IMR-90 (cell line): ENCODE results near the gene FAM89B. TPM values are rescaled to one million over a fixed set of nuclear protein-coding genes. Genes with fewer than 3 reads are reported as not detected.

Experiments used
- ATAC-seq: fragments of 200-7000 bp; cut with Tn5 transposase; 2 replicates; pipeline ENCODE4 v1.9.1; 2020; ENCODE audit warnings: low read depth, mild to moderate bottlenecking, moderate library complexity
- BruUV-seq: library from RNA; stranded (reverse); fragments of 400-500 nt; replicated peaks from 2 replicates; lab custom pipeline; 2021; lab: Mats Ljungman, UMichigan
- CTCF ChIA-PET: fragments of 300-600 bp; formaldehyde crosslinking; extraction: SDS; loops from one replicate; lab custom pipeline; 2021; ENCODE audit warnings: antibody characterized with exemption; lab: Yijun Ruan, JAX
- POLR2A ChIA-PET: fragments of 300-600 bp; sonication (Branson Sonifier 250); formaldehyde crosslinking; loops from one replicate; lab custom pipeline; 2022; ENCODE audit warnings: antibody characterized with exemption; ENCODE audit not compliant: unreplicated experiment; lab: Charles Lee
- DNase-seq: peaks from one replicate; pipeline ENCODE4 v3.0.0; 2013
- H2AFZ ChIP-seq: replicated peaks from 2 replicates; pipeline ENCODE3; 2013; ENCODE audit warnings: low read length, mild to moderate bottlenecking; ENCODE audit not compliant: poor library complexity
- H2AK5ac ChIP-seq: 2 replicates; pipeline ENCODE4 v1.6.1; 2013; ENCODE audit warnings: low read depth, low read length, inconsistent platforms
- H2AK9ac ChIP-seq: replicated peaks from 2 replicates; pipeline ENCODE3; 2013; ENCODE audit warnings: mild to moderate bottlenecking, low read depth, low read length, moderate library complexity; ENCODE audit not compliant: poor library complexity
- H2BK120ac ChIP-seq: 2 replicates; pipeline ENCODE4 v1.6.1; 2013; ENCODE audit warnings: low read depth, low read length, inconsistent platforms
- H2BK15ac ChIP-seq: 3 replicates; pipeline ENCODE4 v1.6.1; 2013; ENCODE audit warnings: low read depth, low read length, inconsistent platforms
- H2BK20ac ChIP-seq: 2 replicates; pipeline ENCODE4 v1.6.1; 2013; ENCODE audit warnings: low read depth, mild to moderate bottlenecking, inconsistent platforms, low read length, moderate library complexity
- H2BK5ac ChIP-seq: 2 replicates; pipeline ENCODE4 v1.6.1; 2013; ENCODE audit warnings: mild to moderate bottlenecking, low read depth, low read length, inconsistent platforms; ENCODE audit not compliant: poor library complexity, severe bottlenecking
- H3K14ac ChIP-seq: replicated peaks from 2 replicates; pipeline ENCODE4 v1.6.1; 2013; ENCODE audit warnings: low read depth, low read length, inconsistent platforms
- H3K18ac ChIP-seq: 2 replicates; pipeline ENCODE4 v1.6.1; 2013; ENCODE audit warnings: low read depth, low read length, control low read depth
- H3K23ac ChIP-seq: 2 replicates; pipeline ENCODE4 v1.6.1; 2013; ENCODE audit warnings: low read depth, low read length, inconsistent platforms
- H3K27ac ChIP-seq: 2 replicates; pipeline ENCODE4 v1.5.1; 2013; ENCODE audit warnings: mild to moderate bottlenecking, control low read depth, low read length; ENCODE audit not compliant: insufficient read depth
- H3K27me3 ChIP-seq: 2 replicates; pipeline ENCODE4 v1.6.1; 2013; ENCODE audit warnings: low read length; ENCODE audit not compliant: control insufficient read depth, insufficient read depth
- H3K36me3 ChIP-seq: 2 replicates; pipeline ENCODE4 v1.6.1; 2013; ENCODE audit warnings: low read length, mixed read lengths; ENCODE audit not compliant: control insufficient read depth, insufficient read depth
- H3K4ac ChIP-seq: 2 replicates; pipeline ENCODE4 v1.6.1; 2013; ENCODE audit warnings: low read depth, low read length, inconsistent platforms
- H3K4me1 ChIP-seq: 2 replicates; pipeline ENCODE4 v1.6.1; 2013; ENCODE audit warnings: low read length, mixed read lengths; ENCODE audit not compliant: control insufficient read depth, insufficient read depth
- H3K4me2 ChIP-seq: 2 replicates; pipeline ENCODE4 v1.6.1; 2013; ENCODE audit warnings: low read depth, mild to moderate bottlenecking, control low read depth, low read length, moderate library complexity
- H3K4me3 ChIP-seq: 2 replicates; pipeline ENCODE4 v1.5.1; 2013; ENCODE audit warnings: low read depth, mild to moderate bottlenecking, control low read depth, low read length, moderate library complexity; ENCODE audit not compliant: insufficient read depth
- H3K56ac ChIP-seq: 2 replicates; pipeline ENCODE4 v1.6.1; 2013; ENCODE audit warnings: low read length, inconsistent platforms; ENCODE audit not compliant: insufficient read depth; ENCODE audit errors: extremely low read depth
- H3K79me1 ChIP-seq, 2 experiments: 2 replicates each; pipeline ENCODE4 v1.6.1; 2013; ENCODE audit warnings: low read length in 2 of 2, inconsistent platforms in 1 of 2, low read depth in 1 of 2
- H3K9ac ChIP-seq: 2 replicates; pipeline ENCODE4 v1.6.1; 2013; ENCODE audit warnings: low read depth, low read length, control low read depth
- H3K9me1 ChIP-seq: 2 replicates; pipeline ENCODE4 v1.6.1; 2013; ENCODE audit warnings: low read length, inconsistent platforms; ENCODE audit not compliant: insufficient read depth
- H3K9me3 ChIP-seq: 2 replicates; pipeline ENCODE4 v1.6.1; 2013; ENCODE audit warnings: low read length; ENCODE audit not compliant: control insufficient read depth, insufficient read depth
- H4K20me1 ChIP-seq: 2 replicates; pipeline ENCODE4 v1.6.1; 2013; ENCODE audit warnings: low read length, inconsistent platforms; ENCODE audit not compliant: insufficient read depth
- H4K5ac ChIP-seq: 2 replicates; pipeline ENCODE4 v1.6.1; 2013; ENCODE audit warnings: mild to moderate bottlenecking, low read depth, low read length, control low read depth
- H4K8ac ChIP-seq, 2 experiments: 2 replicates each; pipeline ENCODE4 v1.6.1; 2013; ENCODE audit warnings: low read depth in 2 of 2, low read length in 2 of 2, control low read depth in 1 of 2, inconsistent platforms in 1 of 2
- H4K91ac ChIP-seq: 2 replicates; pipeline ENCODE4 v1.6.1; 2013; ENCODE audit warnings: low read depth, low read length, inconsistent platforms; ENCODE audit not compliant: insufficient read depth
- CEBPB ChIP-seq: IDR thresholded peaks from 2 replicates; pipeline ENCODE4 v1.6.1; 2012; ENCODE audit warnings: low read depth, low read length, improper control_type of control experiment
- ELK1 ChIP-seq: fragments of 150-350 bp; IDR thresholded peaks from 2 replicates; pipeline ENCODE4 v1.6.1; 2016; ENCODE audit warnings: low read depth, mild to moderate bottlenecking, low read length, moderate library complexity, borderline replicate concordance
- MXI1 ChIP-seq: IDR thresholded peaks from 2 replicates; pipeline ENCODE4 v1.6.1; 2012; ENCODE audit warnings: low read depth, mild to moderate bottlenecking, low read length, moderate library complexity, borderline replicate concordance
- WGBS, 2 experiments: methylation state at CpG; one replicate each; pipeline versions ENCODE4 v1.1.5 to v1.1.7; 2013; ENCODE audit warnings: missing lambda C conversion rate in 2 of 2; ENCODE audit not compliant: insufficient read length in 1 of 2; ENCODE audit errors: extremely low coverage in 2 of 2; 5-methylcytosine and 5-hydroxymethylcytosine counted together
- dilution Hi-C: fragments of 300-500 bp; cut with HindIII; formaldehyde crosslinking; loops from one replicate; pipeline ENCODE4 v1.14.3; 2018; ENCODE audit warnings: low sequenced_read_pairs; ENCODE audit not compliant: unreplicated experiment
- in situ Hi-C: fragments of 300-500 bp; cut with MboI; formaldehyde crosslinking; loops from 3 replicates; pipeline ENCODE4 v1.14.3; 2019; ENCODE audit warnings: low sequenced_read_pairs, inconsistent platforms, mixed read lengths
- intact Hi-C: fragments of 100-400 bp; cut with micrococcal nuclease; formaldehyde crosslinking; loops from 2 replicates; pipeline ENCODE4 v1.10.0; 2022
- polyA plus RNA-seq, 3 experiments: library from polyadenylated mRNA; depleted of rRNA; stranded (reverse); fragments of >200 nt; gene quantifications; 2 replicates each; pipeline ENCODE4 v1.2.3, GENCODE V29; 2012; ENCODE audit warnings: low replicate concordance in 1 of 3
- total RNA-seq: library from RNA; depleted of rRNA; stranded (reverse); fragments of >200 nt; gene quantifications from 2 replicates; pipeline ENCODE4 v1.2.3, GENCODE V29; 2012

Gene FAM89B
- total and polyA plus RNA-seq, 2 of the 4 experiments (the other 2 are of a cell fraction): 12.0 to 65.5 TPM

GRCh38 chr11:65555693-65556231 is 16.6 kb upstream of the FAM89B start (continued):
- no peak for TF ChIP-seq ELK1

GRCh38 chr11:65556470-65557279 is 15.7 kb upstream of the FAM89B start:
- Histone ChIP-seq H3K9ac (peak overlapping the region; percentile 71), H4K5ac (peak overlapping the region; percentile 39), H3K27ac (peak overlapping the region; percentile 77), H3K56ac (no peak overlapping the region), H3K79me1 (peaks cover 16 to 42% of the 10 kb centered on the region in 2 experiments), H3K36me3 (peaks cover 10% of the 10 kb centered on the region; the same call in 1 of the 2 replicates), H3K23ac (peak overlapping the region; percentile 85), H3K4me1 (peaks cover 43% of the 10 kb centered on the region), H2BK15ac (0 out of 3 replicates have a peak overlapping the region, but pooled peaks have one; percentile 62), H2AFZ (peak overlapping the region; percentile 79), H4K20me1 (peaks cover 15% of the 10 kb centered on the region), H4K91ac (peak overlapping the region; percentile 87; the same call in 1 of the 2 replicates), H3K14ac (peak overlapping the region; percentile 89), H3K4ac (peak overlapping the region; percentile 63), H4K8ac (peak overlapping the region; percentile 39 to 87; a peak in 1 of 4 replicates), H3K4me2 (peak overlapping the region; percentile 81), H3K4me3 (peak overlapping the region; percentile 74), H2AK5ac (peak overlapping the region; percentile 96), H3K18ac (peak overlapping the region; percentile 7), H2BK5ac (peak overlapping the region; percentile 72), H3K27me3 (no peaks in the 10 kb centered on the region), H3K9me1 (peaks cover 25% of the 10 kb centered on the region), H2AK9ac (peak overlapping the region; percentile 97), H2BK20ac (peak overlapping the region; percentile 38; the same call in 1 of the 2 replicates), H2BK120ac (peak overlapping the region; percentile 60), H3K9me3 (no peaks in the 10 kb centered on the region)
- TF ChIP-seq MXI1 (no peak), CEBPB (peak; percentile 29)
- dilution Hi-C loops: no loop called here
- intact Hi-C loops: loop anchor here (1.0 to 2.0 kb wide), 2 partner anchors 14 to 16 kb away; partner anchors contain the start of gene ZNRD2
- ATAC-seq: no peak
- DNase-seq: no peak
- in situ Hi-C loops: no loop called here
- 27% methylated on average over 2 of the region's 12 CpGs; no CpG with 5 or more reads in 1 of the 2 experiments for WGBS, 2 experiments
- ChIA-PET CTCF (no interaction called here), POLR2A (no interaction called here)
- no TSS peak for BruUV-seq
